H1 (cell line): ENCODE data around the gene DICER1. TPM values are rescaled to one million over a fixed set of nuclear protein-coding genes. Genes with fewer than 3 reads are reported as not detected.

Experiments used
- CTCF ChIA-PET: fragments of 300-600 bp; sonication (Branson Sonifier 250); formaldehyde crosslinking; loops from one replicate; lab custom pipeline; 2021; ENCODE audit not compliant: partially characterized antibody; lab: Charles Lee
- POLR2A ChIA-PET: fragments of 300-600 bp; sonication (Branson Sonifier 250); formaldehyde crosslinking; loops from one replicate; lab custom pipeline; 2021; ENCODE audit warnings: inconsistent platforms; ENCODE audit not compliant: partially characterized antibody; lab: Charles Lee
- DNase-seq, 2 experiments: peaks; one replicate each; pipeline versions ENCODE4 v3.0.0 to v3.0.0-alpha.2; 2010 to 2022; ENCODE audit warnings: low spot score in 2 of 2, low read depth in 1 of 2, mixed read lengths in 1 of 2
- FAIRE-seq: peaks from 2 replicates; lab custom pipeline; 2011; peaks lifted over from hg19 to GRCh38; lab: Jason Lieb, UNC
- H2AFZ ChIP-seq: 2 replicates; pipeline ENCODE4 v1.8.1; 2012; ENCODE audit warnings: low read length, inconsistent platforms
- H2AK5ac ChIP-seq: 2 replicates; pipeline ENCODE4 v1.6.1; 2013; ENCODE audit warnings: low read depth, low read length
- H2BK120ac ChIP-seq: replicated peaks from 2 replicates; pipeline ENCODE3; 2013; ENCODE audit warnings: low read depth, low read length, inconsistent platforms
- H2BK12ac ChIP-seq: 2 replicates; pipeline ENCODE4 v1.6.1; 2013; ENCODE audit warnings: low read depth, low read length
- H2BK15ac ChIP-seq: 2 replicates; pipeline ENCODE4 v1.6.1; 2013; ENCODE audit warnings: low read length
- H2BK20ac ChIP-seq: 2 replicates; pipeline ENCODE4 v1.6.1; 2013; ENCODE audit warnings: low read length
- H2BK5ac ChIP-seq: 2 replicates; pipeline ENCODE4 v1.6.1; 2013; ENCODE audit warnings: low read depth, low read length
- H3K14ac ChIP-seq: 2 replicates; pipeline ENCODE4 v1.6.1; 2013; ENCODE audit warnings: inconsistent platforms; ENCODE audit not compliant: insufficient read length
- H3K18ac ChIP-seq: 2 replicates; pipeline ENCODE4 v1.6.1; 2013; ENCODE audit warnings: low read length; ENCODE audit errors: extremely low read depth
- H3K23ac ChIP-seq: 2 replicates; pipeline ENCODE4 v1.6.1; 2013; ENCODE audit warnings: inconsistent platforms; ENCODE audit not compliant: insufficient read length
- H3K23me2 ChIP-seq: 2 replicates; pipeline ENCODE4 v1.6.1; 2013; ENCODE audit warnings: low read depth, low read length
- H3K27ac ChIP-seq: 2 replicates; pipeline ENCODE4 v1.6.1; 2011; ENCODE audit warnings: low read depth, low read length, inconsistent platforms
- H3K27me3 ChIP-seq, 4 experiments: replicated peaks in 1 of 4; 1 replicate in 1 of 4; 2 replicates in 3 of 4; pipeline versions ENCODE4 v1.6.1 to v1.8.1; 2011 to 2013; ENCODE audit warnings: low read length in 3 of 4, mild to moderate bottlenecking in 3 of 4, inconsistent platforms in 2 of 4, mixed read lengths in 2 of 4, moderate library complexity in 1 of 4; ENCODE audit not compliant: control insufficient read depth in 3 of 4, insufficient read depth in 3 of 4; ENCODE audit errors: extremely low read depth in 1 of 4
- H3K36me3 ChIP-seq, 4 experiments: 2 replicates each; pipeline versions ENCODE4 v1.6.1 to v1.8.1; 2011 to 2013; ENCODE audit warnings: mild to moderate bottlenecking in 4 of 4, low read length in 3 of 4, moderate library complexity in 2 of 4, control low read depth in 1 of 4, inconsistent platforms in 1 of 4; ENCODE audit not compliant: insufficient read depth in 4 of 4, control insufficient read depth in 2 of 4
- H3K4ac ChIP-seq: replicated peaks from 2 replicates; pipeline ENCODE3; 2013; ENCODE audit warnings: low read length, low read depth, mixed read lengths, inconsistent platforms; ENCODE audit not compliant: insufficient read length
- H3K4me1 ChIP-seq, 4 experiments: replicated peaks in 1 of 4; 1 replicate in 1 of 4; 2 replicates in 3 of 4; pipeline versions ENCODE4 v1.6.1 to v1.8.1; 2011 to 2013; ENCODE audit warnings: low read length in 3 of 4, inconsistent platforms in 2 of 4, mixed read lengths in 1 of 4; ENCODE audit not compliant: insufficient read depth in 4 of 4, control insufficient read depth in 3 of 4
- H3K4me2 ChIP-seq, 2 experiments: 2 replicates each; pipeline versions ENCODE4 v1.6.1 to v1.8.1; 2011 to 2013; ENCODE audit warnings: low read depth in 2 of 2, low read length in 2 of 2, control low read depth in 1 of 2, inconsistent platforms in 1 of 2, mild to moderate bottlenecking in 1 of 2; ENCODE audit not compliant: insufficient read depth in 1 of 2
- H3K4me3 ChIP-seq, 4 experiments: fragments of 200-600, 300-600 bp in 1 of 4; sonication (generic), shearing (Covaris generic), sonication (Bioruptor Twin) in 1 of 4; 2 replicates each; pipeline versions ENCODE4 v1.5.1 to v1.8.1; 2011 to 2016; ENCODE audit warnings: low read length in 4 of 4, low read depth in 3 of 4, control low read depth in 2 of 4, inconsistent platforms in 2 of 4, mild to moderate bottlenecking in 2 of 4, mixed read lengths in 1 of 4, moderate library complexity in 1 of 4; ENCODE audit not compliant: insufficient read depth in 2 of 4; ENCODE audit errors: extremely low read depth in 1 of 4
- H3K56ac ChIP-seq: replicated peaks from 2 replicates; pipeline ENCODE3; 2013; ENCODE audit warnings: low read depth, mild to moderate bottlenecking, mixed read lengths, low read length, inconsistent platforms; ENCODE audit not compliant: insufficient read length
- H3K79me1 ChIP-seq: 2 replicates; pipeline ENCODE4 v1.6.1; 2013; ENCODE audit warnings: low read depth, low read length, control low read depth
- H3K79me2 ChIP-seq, 2 experiments: 2 replicates each; pipeline versions ENCODE4 v1.6.1 to v1.8.1; 2012 to 2013; ENCODE audit warnings: low read length in 2 of 2, mild to moderate bottlenecking in 2 of 2, inconsistent platforms in 1 of 2; ENCODE audit not compliant: insufficient read depth in 2 of 2, control insufficient read depth in 1 of 2
- H3K9ac ChIP-seq, 4 experiments: replicated peaks in 1 of 4; 1 replicate in 1 of 4; 2 replicates in 3 of 4; pipeline versions ENCODE4 v1.6.1 to v1.8.1; 2011 to 2013; ENCODE audit warnings: low read depth in 3 of 4, low read length in 3 of 4, control low read depth in 2 of 4, mild to moderate bottlenecking in 2 of 4, moderate library complexity in 2 of 4, inconsistent platforms in 1 of 4; ENCODE audit errors: extremely low read depth in 1 of 4
- H3K9me3 ChIP-seq, 2 experiments: 2 replicates each; pipeline versions ENCODE4 v1.6.1 to v1.8.1; 2012 to 2013; ENCODE audit warnings: mild to moderate bottlenecking in 2 of 2, moderate library complexity in 2 of 2, control low read depth in 1 of 2, inconsistent platforms in 1 of 2, low read depth in 1 of 2, low read length in 1 of 2, mixed read lengths in 1 of 2; ENCODE audit not compliant: insufficient read depth in 2 of 2
- H4K20me1 ChIP-seq, 2 experiments: replicated peaks in 1 of 2; 2 replicates each; pipeline versions ENCODE3 to v1.8.1; 2011 to 2013; ENCODE audit warnings: inconsistent platforms in 2 of 2, low read length in 2 of 2, mild to moderate bottlenecking in 1 of 2; ENCODE audit not compliant: insufficient read depth in 2 of 2, control insufficient read depth in 1 of 2
- H4K5ac ChIP-seq: 2 replicates; pipeline ENCODE4 v1.6.1; 2013; ENCODE audit warnings: low read length, low read depth, mixed read lengths, inconsistent platforms; ENCODE audit not compliant: insufficient read length
- H4K8ac ChIP-seq: 2 replicates; pipeline ENCODE4 v1.8.0; 2013; ENCODE audit warnings: mild to moderate bottlenecking, moderate library complexity, low read length, inconsistent platforms; ENCODE audit not compliant: insufficient read depth; ENCODE audit errors: extremely low read depth
- H4K91ac ChIP-seq: replicated peaks from 2 replicates; pipeline ENCODE3; 2013; ENCODE audit warnings: low read length, mixed read lengths, inconsistent platforms; ENCODE audit not compliant: insufficient read length
- EP300 ChIP-seq, 2 experiments: IDR thresholded peaks; 1 replicate in 1 of 2; 2 replicates in 1 of 2; pipeline ENCODE4 v1.6.1; 2011 to 2012; ENCODE audit warnings: low read depth in 2 of 2, low read length in 2 of 2, mild to moderate bottlenecking in 2 of 2, borderline replicate concordance in 1 of 2, inconsistent platforms in 1 of 2, moderate library complexity in 1 of 2
- GABPA ChIP-seq: IDR thresholded peaks from 2 replicates; pipeline ENCODE4 v1.6.1; 2011; ENCODE audit warnings: mild to moderate bottlenecking, low read length, moderate library complexity, borderline replicate concordance; ENCODE audit not compliant: insufficient read depth
- GTF2F1 ChIP-seq: IDR thresholded peaks from 2 replicates; pipeline ENCODE4 v1.6.1; 2012; ENCODE audit warnings: low read depth, low read length, improper control_type of control experiment, borderline replicate concordance
- KDM1A ChIP-seq: fragments of 200-600, 300-600 bp; sonication (generic); IDR thresholded peaks from 2 replicates; pipeline ENCODE4 v1.7.1; 2016; ENCODE audit warnings: mild to moderate bottlenecking, low read length, borderline replicate concordance
- MAX ChIP-seq: IDR thresholded peaks from 2 replicates; pipeline ENCODE4 v1.6.1; 2012; ENCODE audit warnings: inconsistent platforms
- RBBP5 ChIP-seq: IDR thresholded peaks from 2 replicates; pipeline ENCODE4 v1.7.1; 2012; ENCODE audit warnings: low read depth, mild to moderate bottlenecking, inconsistent platforms, low read length, moderate library complexity, borderline replicate concordance
- RFX5 ChIP-seq: IDR thresholded peaks from 2 replicates; pipeline ENCODE4 v1.6.1; 2011; ENCODE audit warnings: low read depth, low read length, improper control_type of control experiment, borderline replicate concordance
- RXRA ChIP-seq: IDR thresholded peaks from 2 replicates; pipeline ENCODE4 v1.6.1; 2011; ENCODE audit warnings: low read depth, mild to moderate bottlenecking, low read length, moderate library complexity; ENCODE audit not compliant: insufficient read depth
- SIRT6 ChIP-seq: IDR thresholded peaks from one replicate; pipeline ENCODE4 v1.7.1; 2012; ENCODE audit warnings: low read length, inconsistent platforms
- SP1 ChIP-seq: IDR thresholded peaks from 2 replicates; pipeline ENCODE4 v1.6.1; 2011; ENCODE audit warnings: low read depth, low read length
- TAF1 ChIP-seq: IDR thresholded peaks from 2 replicates; pipeline ENCODE4 v1.6.1; 2011; ENCODE audit warnings: mild to moderate bottlenecking, low read depth, low read length
- TAF7 ChIP-seq: optimal IDR thresholded peaks from 2 replicates; pipeline ENCODE3; 2011; ENCODE audit warnings: low read depth, mild to moderate bottlenecking, inconsistent platforms, low read length, moderate library complexity, borderline replicate concordance
- WGBS, 2 experiments: shearing (Covaris generic) in 1 of 2; methylation state at CpG; one replicate each; pipeline versions ENCODE4 v1.1.6 to v1.1.7; 2013 to 2015; ENCODE audit warnings: low lambda C conversion rate in 2 of 2, mixed read lengths in 2 of 2, inconsistent platforms in 1 of 2, low coverage in 1 of 2, missing lambda C conversion rate in 1 of 2; ENCODE audit not compliant: insufficient replicate concordance in 2 of 2, insufficient coverage in 1 of 2, insufficient read length in 1 of 2; ENCODE audit errors: extremely low coverage in 1 of 2, missing lambda C conversion rate in 1 of 2; 5-methylcytosine and 5-hydroxymethylcytosine counted together
- polyA plus RNA-seq, 7 experiments: library from polyadenylated mRNA; depleted of rRNA in 3 of 7; stranded (reverse) in 5 of 7; unstranded in 2 of 7; fragments of >200 nt in 5 of 7; fragments of 200-250 nt in 2 of 7; gene quantifications; 1 replicate in 5 of 7; 2 replicates in 1 of 7; 4 replicates in 1 of 7; pipeline versions ENCODE4 v1.2.1 to v1.2.3, GENCODE V29; 2011 to 2013; ENCODE audit warnings: missing spikeins in 2 of 7, mixed read lengths in 2 of 7
- total RNA-seq: library from RNA; stranded (reverse); fragmentation: NEBNext Ultra II Directional; extraction: Animal tissue kit (Norgen Biotek cat#: 25700); gene quantifications from 2 replicates; pipeline ENCODE4 v1.2.1, GENCODE V29; 2021

DICER1 gene
- total and polyA plus RNA-seq, 2 of the 8 experiments (the other 6 are each of a cell fraction or from before 2014, with no cell fraction given): 11.9 to 61.8 TPM

DNA sequence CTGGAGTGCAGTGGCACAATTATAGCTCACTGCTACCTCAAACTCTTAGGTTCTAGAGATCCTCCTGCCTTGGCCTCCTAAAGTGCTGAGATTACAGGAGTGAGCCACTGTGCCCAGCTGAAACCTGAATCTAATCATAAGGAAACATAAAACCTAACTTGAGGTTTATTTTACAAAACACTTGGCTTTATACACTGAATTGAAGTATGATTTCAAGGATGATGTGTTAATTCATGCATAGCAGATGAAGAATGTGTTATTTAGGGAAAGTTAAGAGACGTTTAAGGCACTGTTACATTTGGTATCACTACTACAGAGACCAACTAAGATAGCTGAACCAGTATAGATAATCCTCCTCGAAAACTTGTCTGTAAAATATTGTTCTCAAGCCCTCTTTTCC is 6.4 kb downstream of the DICER1 start:
- H3K14ac ChIP-seq: no peak overlapping the region
- H2BK15ac ChIP-seq: no peak overlapping the region
- H2BK12ac ChIP-seq: no peak overlapping the region
- TF ChIP-seq GABPA (no peak), GTF2F1 (no peak), TAF1 (no peak), RBBP5 (no peak), MAX (no peak), KDM1A (no peak), EP300 (IDR thresholded peaks at IDR 0.05; ENCODE audit: borderline replicate concordance in 1 of 2, low read depth in 2 of 2, low read length in 2 of 2) (no peak), SP1 (no peak), SIRT6 (no peak), TAF7 (no peak), RFX5 (no peak), RXRA (no peak)
- H2AFZ ChIP-seq: no peak overlapping the region
- no peak for DNase-seq
- no peak overlapping the region for H2BK5ac ChIP-seq
- peaks cover 0 to 11% (median 10%) of the 10 kb centered on the region in 4 experiments; a peak in 6 of 7 replicates for H3K4me1 ChIP-seq
- H3K23ac ChIP-seq: no peak overlapping the region
- no peak for FAIRE-seq
- H3K27me3 ChIP-seq: no peaks in the 10 kb centered on the region
- H4K8ac ChIP-seq: no peak overlapping the region
- no peak overlapping the region for H4K5ac ChIP-seq
- H3K23me2 ChIP-seq: no peaks in the 10 kb centered on the region
- no peak overlapping the region for H3K4me2 ChIP-seq
- H3K56ac ChIP-seq: no peak overlapping the region
- no peak overlapping the region for H2AK5ac ChIP-seq
- no peak overlapping the region for H3K4me3 ChIP-seq
- H3K9ac ChIP-seq: no peak overlapping the region
- H3K79me2 ChIP-seq: peaks cover 26 to 100% of the 10 kb centered on the region in 2 experiments
- no peak overlapping the region for H2BK20ac ChIP-seq
- peaks cover 7 to 10% of the 10 kb centered on the region in 2 experiments for H4K20me1 ChIP-seq
- H4K91ac ChIP-seq: no peak overlapping the region
- no peak overlapping the region for H3K4ac ChIP-seq
- no peak overlapping the region for H3K18ac ChIP-seq
- H2BK120ac ChIP-seq: no peak overlapping the region
- ChIA-PET POLR2A (interaction anchor here (0.6 to 0.8 kb wide), 2 partner anchors 48 to 73 kb away, joined by 3 read pairs; no protein-coding TSS in a partner anchor), CTCF (interaction anchor here (0.8 kb wide), 1 partner anchor 32 kb away, joined by 3 read pairs; no protein-coding TSS in a partner anchor)
- H3K79me1 ChIP-seq: peaks cover 7% of the 10 kb centered on the region
- no peaks in the 10 kb centered on the region for H3K36me3 ChIP-seq
- WGBS, 2 experiments: 86% methylated on average over 2 of the region's 2 CpGs; no CpG with 5 or more reads in 1 of the 2 experiments
- H3K9me3 ChIP-seq: no peaks in the 10 kb centered on the region
- no peak overlapping the region for H3K27ac ChIP-seq
